ENCODE data around the gene VPS54. TPM values are rescaled to one million over a fixed set of nuclear protein-coding genes. Genes with fewer than 3 reads are reported as not detected.

VPS54 gene
- total RNA-seq, 1 donor from 2014 or later = 16.0 TPM

DNA sequence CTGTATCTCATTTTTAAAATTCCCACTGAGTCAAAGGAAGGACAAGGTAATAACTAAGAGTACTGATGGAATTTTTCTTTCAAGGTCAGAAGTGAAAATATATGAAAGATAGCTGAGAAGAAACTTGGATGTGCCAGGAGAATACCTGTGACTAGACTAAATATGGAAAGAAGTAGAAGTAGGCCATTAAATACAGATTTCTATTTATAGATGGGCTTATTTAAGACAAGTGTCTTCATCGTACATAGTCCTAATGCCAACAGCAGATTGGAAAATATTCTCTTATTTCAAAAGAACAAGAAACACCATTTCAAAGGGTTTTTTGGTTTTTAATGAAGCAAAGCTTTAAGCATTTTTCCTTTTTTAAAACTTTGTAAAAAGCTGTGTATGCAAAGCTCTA lies 155.5 kb downstream of the VPS54 start:
- Mint-ChIP-seq H3K27ac (peak overlapping the region; percentile 76), H3K4me1 (ENCODE audit: low read depth) (peaks cover 51% of the 10 kb centered on the region), H3K27me3 (ENCODE audit: low read depth) (no peaks in the 10 kb centered on the region), H3K9me3 (no peaks in the 10 kb centered on the region), H3K4me3 (ENCODE audit: low read depth) (no peak overlapping the region), H3K36me3 (ENCODE audit: low read depth) (peaks cover 72% of the 10 kb centered on the region)
- intact Hi-C loops (cut with micrococcal nuclease) = no loop called here
- DNase-seq (ENCODE audit: low spot score) = no peak

DNA sequence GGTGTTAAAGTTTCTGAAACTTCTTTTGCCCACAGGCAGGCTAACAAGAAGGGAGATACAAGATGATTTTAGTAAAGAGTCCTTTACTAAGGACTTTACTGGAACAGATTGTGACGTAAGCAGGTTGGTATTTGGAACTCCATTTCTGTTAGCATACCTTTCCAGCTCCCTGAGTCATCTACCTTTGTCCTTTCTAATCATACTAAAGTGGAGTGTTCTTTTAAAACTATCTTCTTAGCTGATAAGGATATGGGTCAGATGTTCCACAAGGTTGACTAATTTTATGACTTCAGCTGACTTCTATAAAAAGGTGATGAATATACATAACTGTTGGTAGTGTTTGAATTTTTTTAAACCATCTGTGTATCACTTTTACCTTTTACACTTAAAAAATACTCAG lies 156.4 kb downstream of the VPS54 start:
- Mint-ChIP-seq H3K9me3 (no peaks in the 10 kb centered on the region), H3K4me1 (ENCODE audit: low read depth) (peaks cover 55% of the 10 kb centered on the region), H3K4me3 (ENCODE audit: low read depth) (no peak overlapping the region), H3K36me3 (ENCODE audit: low read depth) (peaks cover 70% of the 10 kb centered on the region), H3K27ac (peak overlapping the region; percentile 76), H3K27me3 (ENCODE audit: low read depth) (no peaks in the 10 kb centered on the region)
- no peak for DNase-seq (ENCODE audit: low spot score)
- intact Hi-C loops (cut with micrococcal nuclease) = no loop called here

DNA sequence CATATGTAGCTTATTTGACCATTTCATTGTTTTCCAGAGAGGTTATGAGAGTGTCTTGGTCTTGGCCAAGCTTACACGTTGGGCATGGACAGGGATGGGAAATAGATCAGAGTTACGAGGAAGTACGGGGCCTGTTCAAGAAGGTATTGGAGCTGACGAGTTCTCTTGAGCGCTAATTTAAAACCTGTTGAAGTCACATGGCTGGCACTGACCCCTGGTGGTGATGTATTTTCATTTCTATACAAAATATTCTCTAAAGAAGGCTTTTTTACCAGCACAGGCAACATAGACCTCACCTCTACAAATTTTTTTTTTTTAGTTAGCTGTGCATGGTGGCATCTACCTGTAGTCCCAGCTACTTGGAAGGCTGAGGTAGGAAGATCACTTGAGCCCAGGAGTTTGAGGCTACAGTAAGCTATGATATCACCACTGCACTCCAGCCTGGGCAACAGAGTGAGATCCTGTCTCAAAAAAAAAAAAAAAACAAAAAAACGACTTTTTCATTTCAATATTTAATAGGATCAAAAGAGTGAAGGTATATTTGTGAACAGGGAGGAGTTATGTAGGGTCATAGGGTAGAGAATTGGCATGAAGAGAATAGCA lies 157.9 kb downstream of the VPS54 start:
- Mint-ChIP-seq H3K9me3 (no peaks in the 10 kb centered on the region), H3K36me3 (ENCODE audit: low read depth) (peaks cover 74% of the 10 kb centered on the region)
- intact Hi-C loops (cut with micrococcal nuclease) = loop anchor here (1.0 to 2.0 kb wide), 2 partner anchors 169 to 273 kb away; partner anchors contain the start of genes MDH1 and WDPCP

DNA sequence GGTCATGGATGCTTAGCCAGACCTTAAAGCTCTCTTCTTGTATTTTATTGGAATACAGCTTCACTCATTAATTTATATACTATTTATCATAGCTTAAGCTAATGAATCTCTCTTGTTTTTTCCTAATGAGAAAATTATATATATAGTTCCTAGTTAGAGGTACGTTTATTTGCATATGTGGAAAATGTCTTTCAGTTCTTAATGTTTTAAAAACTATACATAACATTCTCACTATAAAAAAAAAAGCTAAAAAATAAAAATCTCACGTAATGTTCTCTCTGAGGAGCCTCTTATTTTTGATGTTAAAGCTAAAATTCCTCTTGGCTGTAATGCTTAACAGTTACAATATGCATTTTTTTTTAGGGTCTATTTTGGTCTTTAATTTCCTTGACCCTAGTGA lies 160.9 kb downstream of the VPS54 start:
- Mint-ChIP-seq H3K4me1 (ENCODE audit: low read depth) (peaks cover 60% of the 10 kb centered on the region), H3K27ac (peak overlapping the region; percentile 36), H3K27me3 (ENCODE audit: low read depth) (no peaks in the 10 kb centered on the region), H3K4me3 (ENCODE audit: low read depth) (no peak overlapping the region), H3K36me3 (ENCODE audit: low read depth) (peaks cover 59% of the 10 kb centered on the region), H3K9me3 (no peaks in the 10 kb centered on the region)
- intact Hi-C loops (cut with micrococcal nuclease) = loop anchor here (5.0 to 10.0 kb wide), 3 partner anchors 354 to 1367 kb away; partner anchors contain the start of genes ACTR2 and AFTPH
- DNase-seq (ENCODE audit: low spot score) = no peak

More for the DNA sequence above, 157.9 kb downstream of the VPS54 start:
- Mint-ChIP-seq H3K27ac (no peak overlapping the region), H3K4me3 (ENCODE audit: low read depth) (no peak overlapping the region), H3K4me1 (ENCODE audit: low read depth) (peaks cover 54% of the 10 kb centered on the region), H3K27me3 (ENCODE audit: low read depth) (no peaks in the 10 kb centered on the region)
- peak; percentile 29 for DNase-seq (ENCODE audit: low spot score)

DNA sequence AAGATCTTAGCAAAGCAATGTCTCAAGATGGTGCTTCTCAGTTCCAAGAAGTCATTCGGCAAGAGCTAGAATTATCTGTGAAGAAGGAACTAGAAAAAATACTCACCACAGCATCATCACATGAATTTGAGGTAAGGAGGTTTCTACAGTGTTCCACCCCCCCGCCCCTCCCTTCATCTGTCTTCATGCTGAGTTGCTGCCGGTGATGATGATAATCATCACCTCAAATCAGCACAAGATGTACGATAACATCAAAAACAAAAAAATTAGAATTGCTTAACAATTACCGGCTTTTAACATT lies 163.0 kb downstream of the VPS54 start:
- peak; percentile 39 for DNase-seq (ENCODE audit: low spot score)
- peak overlapping the region; percentile 94 for H3K27ac Mint-ChIP-seq
- H3K36me3 Mint-ChIP-seq (ENCODE audit: low read depth) = peaks cover 59% of the 10 kb centered on the region
- H3K27me3 Mint-ChIP-seq (ENCODE audit: low read depth) = no peaks in the 10 kb centered on the region
- intact Hi-C loops (cut with micrococcal nuclease) = loop anchor here (1.0 to 10.0 kb wide), 4 partner anchors 14 to 1369 kb away; partner anchors contain the start of genes ACTR2 and AFTPH
- H3K4me3 Mint-ChIP-seq (ENCODE audit: low read depth) = peak overlapping the region; percentile 62
- H3K4me1 Mint-ChIP-seq (ENCODE audit: low read depth) = peaks cover 65% of the 10 kb centered on the region
- no peaks in the 10 kb centered on the region for H3K9me3 Mint-ChIP-seq

- peaks cover 56% of the 10 kb centered on the region for H3K36me3 Mint-ChIP-seq (ENCODE audit: low read depth)
- intact Hi-C loops (cut with micrococcal nuclease) = loop anchor here (1.0 to 10.0 kb wide), 4 partner anchors 13 to 1369 kb away; partner anchors contain the start of genes ACTR2 and AFTPH
- DNase-seq (ENCODE audit: low spot score) = no peak
- peak overlapping the region; percentile 62 for H3K4me3 Mint-ChIP-seq (ENCODE audit: low read depth)
- H3K9me3 Mint-ChIP-seq = no peaks in the 10 kb centered on the region
- peak overlapping the region; percentile 94 for H3K27ac Mint-ChIP-seq
- H3K4me1 Mint-ChIP-seq (ENCODE audit: low read depth) = peaks cover 68% of the 10 kb centered on the region
- no peaks in the 10 kb centered on the region for H3K27me3 Mint-ChIP-seq (ENCODE audit: low read depth)
Measured at GRCh38 chr2:63855418-63856302, 163.6 kb downstream of the VPS54 start.

- Mint-ChIP-seq H3K9me3 (no peaks in the 10 kb centered on the region), H3K27me3 (ENCODE audit: low read depth) (no peaks in the 10 kb centered on the region), H3K4me3 (ENCODE audit: low read depth) (no peak overlapping the region), H3K27ac (peak overlapping the region; percentile 94), H3K4me1 (ENCODE audit: low read depth) (peaks cover 71% of the 10 kb centered on the region), H3K36me3 (ENCODE audit: low read depth) (peaks cover 47% of the 10 kb centered on the region)
- DNase-seq (ENCODE audit: low spot score) = no peak
- intact Hi-C loops (cut with micrococcal nuclease) = loop anchor here (10.0 kb wide), 2 partner anchors 671 to 1371 kb away; partner anchors contain the start of genes ACTR2 and AFTPH
Measured at GRCh38 chr2:63853527-63854310, 165.5 kb downstream of the VPS54 start.

GRCh38 chr2:63851691-63852311 lies 167.4 kb downstream of the VPS54 start:
- Mint-ChIP-seq H3K4me1 (ENCODE audit: low read depth) (peaks cover 75% of the 10 kb centered on the region), H3K27ac (no peak overlapping the region), H3K27me3 (ENCODE audit: low read depth) (no peaks in the 10 kb centered on the region), H3K9me3 (peaks cover 6% of the 10 kb centered on the region), H3K36me3 (ENCODE audit: low read depth) (peaks cover 51% of the 10 kb centered on the region), H3K4me3 (ENCODE audit: low read depth) (no peak overlapping the region)
- intact Hi-C loops (cut with micrococcal nuclease) = loop anchor here (10.0 kb wide), 2 partner anchors 673 to 1373 kb away; partner anchors contain the start of genes ACTR2 and AFTPH
- DNase-seq (ENCODE audit: low spot score) = no peak

GRCh38 chr2:63850649-63851048 lies 168.6 kb downstream of the VPS54 start:
- H3K9me3 Mint-ChIP-seq = peaks cover 6% of the 10 kb centered on the region
- H3K4me3 Mint-ChIP-seq (ENCODE audit: low read depth) = no peak overlapping the region
- peaks cover 55% of the 10 kb centered on the region for H3K36me3 Mint-ChIP-seq (ENCODE audit: low read depth)
- no peaks in the 10 kb centered on the region for H3K27me3 Mint-ChIP-seq (ENCODE audit: low read depth)
- no peak overlapping the region for H3K27ac Mint-ChIP-seq
- intact Hi-C loops (cut with micrococcal nuclease) = loop anchor here (10.0 kb wide), 2 partner anchors 674 to 1374 kb away; partner anchors contain the start of genes ACTR2 and AFTPH
- DNase-seq (ENCODE audit: low spot score) = no peak
- H3K4me1 Mint-ChIP-seq (ENCODE audit: low read depth) = peaks cover 73% of the 10 kb centered on the region

DNA sequence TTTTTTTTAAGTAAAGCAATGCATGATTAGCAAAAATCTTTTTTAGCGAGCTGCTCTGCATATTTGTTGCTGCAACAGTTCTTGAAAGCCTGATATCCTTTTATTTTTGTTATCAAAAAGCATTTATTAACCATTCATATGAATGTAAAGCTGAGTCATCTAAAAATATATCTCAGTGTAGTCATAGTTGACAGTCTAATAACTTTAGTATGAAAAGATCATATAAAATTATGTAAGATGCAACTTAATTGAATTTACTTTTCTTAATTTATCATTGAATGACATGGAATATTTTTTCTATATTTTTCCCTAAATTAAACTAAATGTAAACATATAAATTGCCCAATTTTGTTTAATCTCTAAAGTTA lies 169.0 kb downstream of the VPS54 start:
- intact Hi-C loops (cut with micrococcal nuclease) = loop anchor here (10.0 kb wide), 2 partner anchors 675 to 1375 kb away; partner anchors contain the start of genes ACTR2 and AFTPH
- H3K36me3 Mint-ChIP-seq (ENCODE audit: low read depth) = peaks cover 57% of the 10 kb centered on the region
- H3K4me3 Mint-ChIP-seq (ENCODE audit: low read depth) = no peak overlapping the region
- peaks cover 6% of the 10 kb centered on the region for H3K9me3 Mint-ChIP-seq
- no peaks in the 10 kb centered on the region for H3K27me3 Mint-ChIP-seq (ENCODE audit: low read depth)
- DNase-seq (ENCODE audit: low spot score) = no peak
- H3K27ac Mint-ChIP-seq = no peak overlapping the region
- peaks cover 75% of the 10 kb centered on the region for H3K4me1 Mint-ChIP-seq (ENCODE audit: low read depth)

GRCh38 chr2:63849381-63850203 lies 169.6 kb downstream of the VPS54 start:
- no peak for DNase-seq (ENCODE audit: low spot score)
- peaks cover 6% of the 10 kb centered on the region for H3K9me3 Mint-ChIP-seq
- intact Hi-C loops (cut with micrococcal nuclease) = loop anchor here (10.0 kb wide), 2 partner anchors 675 to 1375 kb away; partner anchors contain the start of genes ACTR2 and AFTPH
- no peaks in the 10 kb centered on the region for H3K27me3 Mint-ChIP-seq (ENCODE audit: low read depth)
- H3K27ac Mint-ChIP-seq = no peak overlapping the region
- H3K36me3 Mint-ChIP-seq (ENCODE audit: low read depth) = peaks cover 60% of the 10 kb centered on the region
- H3K4me1 Mint-ChIP-seq (ENCODE audit: low read depth) = peaks cover 76% of the 10 kb centered on the region
- no peak overlapping the region for H3K4me3 Mint-ChIP-seq (ENCODE audit: low read depth)
